ENCODE results near the gene TSTD2.
"Not testable (repeated sequence)": the region's sequence is repeated elsewhere in the genome, so short reads cannot be mapped to it uniquely, and the experiment has no call there.

Gene TSTD2

DNA sequence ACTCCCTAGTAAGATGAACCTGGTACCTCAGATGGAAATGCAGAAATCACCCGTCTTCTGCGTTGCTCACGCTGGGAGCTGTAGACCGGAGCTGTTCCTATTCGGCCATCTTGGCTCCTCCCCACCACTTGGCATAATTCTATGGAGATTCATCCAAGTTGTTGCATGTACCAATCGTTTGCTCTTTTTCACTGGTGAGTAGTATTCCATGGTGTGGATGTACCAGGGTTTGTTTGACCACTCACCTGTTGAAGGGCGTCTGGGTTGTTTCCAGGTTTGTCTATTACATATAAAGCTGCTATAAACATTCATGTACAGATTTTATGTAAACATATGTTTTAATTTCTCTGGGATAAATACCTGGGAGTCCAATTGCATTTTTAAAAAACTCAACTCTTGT is 46.3 kb downstream of the TSTD2 start:
- DNase-seq (ENCODE audit: low spot score) = not testable (repeated sequence)

GRCh38 chr9:97584778-97585177 is 48.4 kb downstream of the TSTD2 start:
- DNase-seq (ENCODE audit: low spot score) = not testable (repeated sequence)

DNA sequence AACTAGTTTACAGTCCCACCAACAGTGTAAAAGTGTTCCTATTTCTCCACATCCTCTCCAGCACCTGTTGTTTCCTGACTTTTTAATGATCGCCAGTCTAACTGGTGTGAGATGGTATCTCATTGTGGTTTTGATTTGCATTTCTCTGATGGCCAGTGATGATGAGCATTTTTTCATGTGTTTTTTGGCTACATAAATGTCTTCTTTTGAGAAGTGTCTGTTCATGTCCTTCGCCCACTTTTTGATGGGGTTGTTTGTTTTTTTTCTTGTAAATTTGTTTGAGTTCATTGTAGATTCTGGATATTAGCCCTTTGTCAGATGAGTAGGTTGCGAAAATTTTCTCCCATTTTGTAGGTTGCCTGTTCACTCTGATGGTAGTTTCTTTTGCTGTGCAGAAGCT is 51.6 kb downstream of the TSTD2 start:
- DNase-seq (ENCODE audit: low spot score) = not testable (repeated sequence)

- no peak for DNase-seq (ENCODE audit: low spot score)
Measured at GRCh38 chr9:97579914-97580313, 53.3 kb downstream of the TSTD2 start.

DNA sequence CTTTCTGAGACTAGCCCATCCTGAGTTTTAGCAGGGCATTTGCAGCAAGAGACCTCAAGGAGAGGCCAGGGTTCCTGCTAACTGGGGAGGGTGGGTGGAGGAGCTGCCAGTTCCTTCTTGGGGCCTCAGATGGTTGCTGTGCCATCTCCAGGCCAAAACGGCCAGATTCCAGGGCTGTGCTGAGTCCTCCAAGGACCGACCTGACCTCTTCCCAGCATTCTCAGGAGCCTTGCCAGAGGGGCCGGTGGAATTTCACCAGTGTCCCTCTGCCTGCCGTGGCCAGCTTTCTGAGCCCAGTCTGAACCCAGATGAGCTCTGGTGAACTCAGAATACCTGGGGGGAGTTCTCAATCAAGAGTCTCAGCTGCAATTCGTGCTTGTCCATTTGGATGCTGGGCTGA is 54.3 kb downstream of the TSTD2 start:
- no peak for DNase-seq (ENCODE audit: low spot score)

- no peak for DNase-seq (ENCODE audit: low spot score)
Measured at GRCh38 chr9:97577051-97577450, 56.1 kb downstream of the TSTD2 start.

DNA sequence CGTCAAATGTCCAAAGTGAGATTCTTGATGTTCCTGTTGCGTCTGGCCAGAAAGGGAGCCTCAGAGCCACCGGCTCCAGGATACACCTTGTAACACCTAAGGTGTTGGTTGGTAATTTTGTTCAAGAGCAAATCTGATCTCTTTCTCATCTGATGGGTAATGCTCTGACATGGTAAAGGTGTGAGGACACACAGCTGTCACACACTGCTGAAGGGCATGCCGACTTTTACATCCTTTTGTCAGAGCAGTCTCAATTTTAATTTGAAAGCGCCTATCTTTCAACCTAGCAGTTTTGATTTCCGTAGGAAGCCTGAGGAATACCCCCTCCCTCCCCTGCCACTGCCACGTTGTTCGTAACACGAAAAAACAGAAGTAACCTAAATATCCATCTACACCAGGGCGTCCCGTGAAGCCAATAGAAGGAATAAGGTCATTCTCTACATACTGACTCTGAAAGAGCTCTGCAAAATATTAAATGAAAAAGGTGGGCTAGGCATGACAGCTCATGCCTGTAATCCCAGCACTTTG is 57.4 kb downstream of the TSTD2 start:
- no peak for DNase-seq (ENCODE audit: low spot score)

DNA sequence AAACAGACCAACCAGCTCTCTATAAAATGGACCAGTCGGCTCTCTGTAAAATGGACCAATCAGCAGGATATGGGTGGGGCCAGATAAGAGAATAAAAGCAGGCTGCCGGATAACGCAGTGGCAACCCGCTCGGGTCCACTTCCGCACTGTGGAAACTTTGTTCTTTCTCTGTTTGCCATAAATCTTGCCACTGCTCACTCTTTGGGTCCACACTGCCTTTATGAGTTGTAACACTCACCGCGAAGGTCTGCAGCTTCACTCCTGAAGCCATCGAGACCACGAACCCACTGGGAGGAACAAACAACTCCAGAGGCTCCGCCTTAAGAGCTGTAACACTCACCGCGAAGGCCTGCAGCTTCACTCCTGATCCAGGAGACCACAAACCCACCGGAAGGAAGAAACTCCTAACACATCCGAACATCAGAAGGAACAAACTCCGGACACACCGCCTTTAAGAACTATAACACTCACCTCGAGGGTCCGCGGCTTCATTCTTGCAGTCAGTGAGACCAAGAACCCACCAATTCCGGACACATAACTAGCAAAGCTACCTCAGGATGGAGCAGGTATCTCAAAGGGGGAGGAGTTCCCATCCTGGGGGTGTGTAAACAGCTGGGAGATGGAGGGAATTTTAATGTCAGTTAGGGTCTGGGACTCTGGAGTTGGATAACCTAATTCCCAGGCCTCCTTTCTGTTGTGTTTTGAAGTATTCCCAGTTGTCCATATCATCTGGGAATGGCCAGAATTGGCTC is 58.1 kb downstream of the TSTD2 start:
- not testable (repeated sequence) for DNase-seq (ENCODE audit: low spot score)

- not testable (repeated sequence) for DNase-seq (ENCODE audit: low spot score)
Measured at GRCh38 chr9:97574101-97574571, 59.0 kb downstream of the TSTD2 start.

GRCh38 chr9:97573482-97574073 is 59.6 kb downstream of the TSTD2 start:
- no peak for DNase-seq (ENCODE audit: low spot score)

DNA sequence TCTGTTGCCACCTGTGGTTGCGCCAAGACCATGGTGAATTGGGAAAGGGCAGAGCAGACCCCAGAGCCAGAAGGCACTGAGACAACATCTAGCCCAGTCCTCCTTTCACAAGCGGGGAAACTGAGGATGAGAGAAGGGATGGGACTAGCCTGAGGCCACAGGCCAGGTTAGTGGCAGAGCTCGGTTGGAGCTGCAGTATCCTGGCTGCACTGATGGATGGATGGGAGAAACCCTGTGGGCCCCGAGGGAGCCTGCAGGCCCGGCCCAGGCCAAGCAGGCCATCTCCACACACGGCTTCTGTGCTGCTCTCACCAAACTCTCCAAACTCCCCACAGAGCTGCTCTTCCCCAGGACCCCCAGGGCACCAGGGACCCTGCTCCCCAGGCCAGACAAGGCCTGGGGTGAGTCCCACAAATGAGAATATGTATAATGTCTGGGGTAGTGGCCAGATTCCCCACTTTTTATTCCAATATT is 60.2 kb downstream of the TSTD2 start:
- DNase-seq (ENCODE audit: low spot score) = no peak

GRCh38 chr9:97572196-97572891 is 60.8 kb downstream of the TSTD2 start:
- no peak for DNase-seq (ENCODE audit: low spot score)

DNA sequence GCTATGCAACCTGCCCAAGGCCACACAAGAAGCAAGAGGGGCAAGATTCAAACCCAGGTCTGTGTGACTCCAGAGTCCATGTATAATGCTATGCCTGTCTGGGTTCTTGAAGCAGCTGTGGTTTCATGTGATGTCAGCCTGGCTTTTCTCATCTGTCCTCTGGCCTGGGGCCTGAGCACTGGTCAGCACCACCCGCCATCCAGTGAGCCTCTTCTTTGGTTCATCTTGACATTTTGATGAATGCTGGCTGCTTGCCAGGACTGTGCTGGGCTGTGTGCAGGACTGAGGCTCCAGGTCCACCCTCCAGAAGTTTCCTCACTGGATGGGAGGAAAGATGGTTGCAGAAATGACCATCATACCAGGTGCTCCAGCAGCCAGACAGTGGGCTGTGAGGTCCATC is 61.5 kb downstream of the TSTD2 start:
- peak; percentile 60 for DNase-seq (ENCODE audit: low spot score)

DNA sequence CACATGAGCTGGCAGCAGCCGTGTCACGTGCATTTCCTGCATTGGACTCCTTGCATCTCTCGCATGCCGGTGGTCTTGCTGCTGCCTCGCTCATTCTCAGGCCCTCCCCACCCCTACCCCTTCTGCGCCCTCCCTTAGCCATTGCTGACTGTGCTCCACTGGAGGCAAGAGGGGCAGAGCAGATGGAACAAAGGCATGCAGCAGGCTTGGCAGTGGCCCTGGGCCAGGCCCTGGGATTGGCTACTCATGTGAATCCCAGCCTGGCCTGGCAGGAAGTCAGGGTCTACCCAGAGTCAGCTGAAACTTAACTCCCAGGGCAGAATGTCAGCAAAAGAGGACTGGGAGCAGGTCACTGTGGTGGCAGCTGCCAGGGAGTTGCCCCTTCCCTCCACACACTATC is 62.3 kb downstream of the TSTD2 start:
- DNase-seq (ENCODE audit: low spot score) = peak; percentile 58

GRCh38 chr9:97568461-97569275 is 64.5 kb downstream of the TSTD2 start:
- no peak for DNase-seq (ENCODE audit: low spot score)

DNA sequence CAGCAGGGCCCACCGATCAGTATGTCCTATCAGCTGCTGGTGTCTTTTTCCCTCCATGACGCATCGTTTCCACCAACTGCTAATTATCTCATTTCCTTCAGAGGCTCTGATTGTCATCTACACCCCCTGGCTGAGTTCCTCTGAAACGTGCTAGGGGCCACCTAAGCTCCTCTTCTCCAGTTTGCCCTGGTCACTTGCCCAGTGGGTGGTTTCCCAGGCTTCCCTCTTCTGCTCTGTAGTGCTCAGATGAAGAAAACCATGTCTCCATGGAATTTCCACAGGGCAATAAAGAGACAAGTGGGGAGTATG is 65.3 kb downstream of the TSTD2 start:
- DNase-seq (ENCODE audit: low spot score) = no peak

DNA sequence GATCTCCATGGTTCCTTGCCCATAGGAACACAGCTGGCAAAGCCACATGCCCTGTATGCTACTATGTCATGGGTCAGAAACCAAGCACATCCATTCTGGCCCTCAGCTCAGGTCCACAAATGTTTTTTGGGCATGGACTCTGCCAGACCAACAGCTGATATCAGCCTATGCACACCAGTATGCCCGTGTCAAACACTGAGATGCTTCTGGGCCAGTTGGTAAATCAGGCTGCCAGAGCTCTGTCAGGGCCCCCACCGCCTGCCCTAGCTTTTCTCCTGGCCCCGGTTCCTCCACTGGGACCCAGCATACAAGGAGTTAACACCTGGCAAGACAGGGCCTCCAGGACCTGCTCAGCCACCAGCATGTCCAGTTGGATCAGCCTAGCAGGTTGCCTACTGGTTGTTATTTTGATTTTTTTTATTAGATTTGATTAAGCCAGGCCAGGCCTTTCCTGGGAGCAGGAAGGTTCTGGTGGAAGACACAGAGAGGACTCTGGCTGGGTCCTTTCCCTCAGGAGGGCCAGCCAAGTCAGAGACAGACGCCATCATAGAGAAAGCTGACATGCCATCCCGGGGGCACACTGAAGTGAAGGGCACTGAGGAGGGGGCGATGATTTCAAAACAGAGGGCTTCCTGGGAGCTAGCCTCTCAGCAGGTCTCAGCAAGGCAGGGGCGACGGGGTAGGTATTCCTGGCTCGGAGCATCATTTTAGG is 65.8 kb downstream of the TSTD2 start:
- DNase-seq (ENCODE audit: low spot score) = no peak

DNA sequence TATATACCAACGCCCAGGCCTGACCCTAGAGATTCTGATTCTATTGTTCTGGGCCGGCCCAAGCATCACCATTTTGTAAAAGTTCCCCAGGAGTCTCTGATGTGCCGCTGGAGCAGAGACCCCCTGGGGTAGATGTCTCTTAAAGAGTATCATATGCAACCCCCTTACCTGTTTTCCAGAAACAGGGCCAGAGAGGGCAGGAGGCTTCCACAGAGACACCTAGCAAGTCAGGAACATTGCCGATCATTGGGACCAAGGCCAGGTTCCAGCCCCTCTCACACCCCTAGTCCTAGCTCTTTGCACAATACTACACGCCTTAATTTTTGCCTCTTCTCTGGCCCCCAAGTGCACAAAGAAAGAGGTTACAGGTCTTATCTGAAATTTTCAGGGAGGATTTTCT is 67.9 kb downstream of the TSTD2 start:
- no peak for DNase-seq (ENCODE audit: low spot score)

DNA sequence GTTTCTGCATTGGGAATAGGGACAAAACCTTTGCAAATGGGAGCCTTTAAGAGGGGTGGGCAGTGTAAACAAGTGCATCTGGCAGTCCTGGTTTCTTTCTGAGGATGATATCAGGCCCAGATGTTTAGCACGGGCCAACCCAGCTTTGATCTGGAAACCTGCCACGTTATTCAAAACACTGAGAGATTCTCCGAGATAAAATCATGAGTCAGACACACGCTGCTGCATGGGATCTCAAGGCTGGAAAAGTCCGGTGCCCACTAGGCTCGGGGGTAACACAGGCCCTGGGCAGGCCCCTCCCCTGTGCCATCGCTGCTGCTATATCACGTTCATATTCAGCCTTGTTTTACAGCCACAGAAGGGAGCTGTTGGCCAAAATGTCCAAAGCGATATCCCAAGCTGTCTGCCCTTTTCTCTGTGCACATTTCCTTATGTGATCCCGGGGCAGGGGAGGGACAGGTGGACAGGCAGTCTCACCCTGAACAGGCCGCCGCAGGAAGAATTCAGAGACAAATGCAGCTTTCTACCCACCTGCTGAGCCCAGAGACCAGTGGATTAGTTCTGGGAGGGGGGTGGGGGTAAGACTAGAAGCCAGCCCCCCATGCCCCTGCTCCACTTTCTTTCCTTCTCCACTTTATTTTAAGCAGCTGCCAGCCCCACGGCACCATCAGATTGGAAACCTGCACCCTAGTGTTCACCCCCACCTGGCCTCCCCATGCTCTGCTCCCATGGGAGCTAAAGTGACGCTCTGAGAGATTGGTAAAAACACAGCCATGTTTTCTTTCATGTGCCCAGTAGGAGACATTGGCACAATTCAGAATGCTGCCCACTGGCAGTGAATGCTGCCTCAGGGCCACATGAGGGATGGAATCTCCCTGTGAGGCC is 68.6 kb downstream of the TSTD2 start:
- no peak for DNase-seq (ENCODE audit: low spot score)

DNA sequence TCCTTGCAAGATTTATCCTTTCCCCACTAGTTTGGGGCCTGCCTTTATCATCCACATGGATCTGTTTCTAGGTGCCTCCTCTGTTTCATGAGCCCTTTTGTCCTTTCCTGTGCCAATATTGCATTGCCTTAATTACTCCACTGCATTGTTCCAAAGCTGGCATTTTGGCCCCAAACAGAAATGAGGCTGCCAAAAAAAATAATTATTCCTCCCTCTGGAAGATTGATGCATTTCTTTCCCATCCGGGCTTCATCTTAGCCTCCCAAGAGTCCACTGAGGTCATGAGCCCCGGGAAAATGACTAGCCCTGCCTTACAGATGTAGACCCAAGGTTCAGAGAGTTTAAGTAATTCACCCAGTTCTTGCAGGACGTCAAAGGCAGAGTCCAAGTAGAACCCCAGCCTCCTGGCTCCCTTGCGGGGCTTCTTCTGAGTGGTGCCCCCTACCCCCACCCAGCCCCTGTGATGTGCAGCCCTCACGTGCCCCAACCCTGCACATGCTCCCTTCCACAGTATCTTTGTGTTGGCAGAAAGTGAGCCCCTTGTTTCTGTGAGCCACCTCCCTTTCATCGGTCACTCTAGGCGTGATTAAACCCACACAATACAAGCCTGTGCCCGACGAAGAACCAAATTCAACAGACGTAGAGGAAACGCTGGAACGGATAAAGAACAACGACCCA is 69.6 kb downstream of the TSTD2 start:
- no peak for DNase-seq (ENCODE audit: low spot score)
